Sigmoid colon (tissue), 4 donors: ENCODE results near the gene INPP5D.

Experiments
- EP300 ChIP-seq, 4 donors: sonication (generic); formaldehyde crosslinking; IDR thresholded peaks; one replicate each; pipeline ENCODE4 v1.6.1; 2017; ENCODE audit warnings: antibody characterized with exemption in 4 of 4
- POLR2A ChIP-seq, 2 donors: fragments of 450-650 bp; IDR thresholded peaks; one replicate each; pipeline ENCODE4 v1.6.1; 2016; ENCODE audit warnings: antibody characterized with exemption in 2 of 2, mild to moderate bottlenecking in 2 of 2, moderate library complexity in 2 of 2
- POLR2AphosphoS5 ChIP-seq, 4 donors: sonication (generic); formaldehyde crosslinking; IDR thresholded peaks; one replicate each; pipeline ENCODE4 v1.6.1; 2017; ENCODE audit warnings: antibody characterized with exemption in 4 of 4
- TF ChIP-seq, protein P1 (sequence below), 4 experiments: fragments of 450-650 bp in 3 of 4; fragments of 200-600 bp in 1 of 4; IDR thresholded peaks; one replicate each; pipeline ENCODE4 v1.5.1; 2016 to 2019; ENCODE audit warnings: antibody characterized with exemption in 4 of 4, mild to moderate bottlenecking in 3 of 4, moderate library complexity in 2 of 4

DNA sequence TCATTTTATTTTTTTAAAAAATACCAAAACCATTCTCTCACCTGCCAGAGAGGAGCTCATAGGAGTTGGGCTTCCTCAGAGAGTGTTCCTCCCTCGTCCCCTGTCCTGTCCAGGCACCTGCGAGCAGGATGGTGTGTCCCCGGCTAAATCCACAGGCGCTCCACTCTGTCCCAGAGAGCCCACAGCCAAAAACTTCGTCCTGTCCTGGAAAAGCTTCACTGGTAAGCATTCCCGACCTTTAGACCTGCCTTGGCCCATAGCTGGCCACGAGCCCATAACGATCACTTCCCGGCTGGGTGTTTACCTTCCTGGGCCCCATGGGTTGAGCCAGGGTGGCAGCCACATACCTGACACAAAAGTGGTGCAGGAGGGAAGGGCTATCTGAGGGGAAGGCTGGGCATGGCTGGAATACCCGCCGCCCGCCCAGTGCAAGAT is 47.1 kb upstream of the INPP5D start, which contains the start of gene NGEF:
- TF ChIP-seq, protein P1, sequence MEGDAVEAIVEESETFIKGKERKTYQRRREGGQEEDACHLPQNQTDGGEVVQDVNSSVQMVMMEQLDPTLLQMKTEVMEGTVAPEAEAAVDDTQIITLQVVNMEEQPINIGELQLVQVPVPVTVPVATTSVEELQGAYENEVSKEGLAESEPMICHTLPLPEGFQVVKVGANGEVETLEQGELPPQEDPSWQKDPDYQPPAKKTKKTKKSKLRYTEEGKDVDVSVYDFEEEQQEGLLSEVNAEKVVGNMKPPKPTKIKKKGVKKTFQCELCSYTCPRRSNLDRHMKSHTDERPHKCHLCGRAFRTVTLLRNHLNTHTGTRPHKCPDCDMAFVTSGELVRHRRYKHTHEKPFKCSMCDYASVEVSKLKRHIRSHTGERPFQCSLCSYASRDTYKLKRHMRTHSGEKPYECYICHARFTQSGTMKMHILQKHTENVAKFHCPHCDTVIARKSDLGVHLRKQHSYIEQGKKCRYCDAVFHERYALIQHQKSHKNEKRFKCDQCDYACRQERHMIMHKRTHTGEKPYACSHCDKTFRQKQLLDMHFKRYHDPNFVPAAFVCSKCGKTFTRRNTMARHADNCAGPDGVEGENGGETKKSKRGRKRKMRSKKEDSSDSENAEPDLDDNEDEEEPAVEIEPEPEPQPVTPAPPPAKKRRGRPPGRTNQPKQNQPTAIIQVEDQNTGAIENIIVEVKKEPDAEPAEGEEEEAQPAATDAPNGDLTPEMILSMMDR (IDR thresholded peaks at IDR 0.05), result no peak
- TF ChIP-seq POLR2A (IDR thresholded peaks at IDR 0.05) (no peak), POLR2AphosphoS5 (IDR thresholded peaks at IDR 0.05) (no peak), EP300 (IDR thresholded peaks at IDR 0.05) (no peak)
